Globus pallidus (tissue), 1 donor: Measurements from ENCODE around the gene ARL8A.
"Not testable (repeated sequence)": the region's sequence is repeated elsewhere in the genome, so short reads cannot be mapped to it uniquely, and the experiment has no call there.

Experiments
- DNase-seq: peaks from one replicate; pipeline ENCODE4 v3.0.0-alpha.2; 2015; ENCODE audit warnings: low spot score

Gene ARL8A

GRCh38 chr1:202113690-202114300 is 30.7 kb downstream of the ARL8A start:
- DNase-seq, result no peak

GRCh38 chr1:202112859-202113689 is 31.5 kb downstream of the ARL8A start:
- DNase-seq, result no peak

- DNase-seq, result not testable (repeated sequence)
Observed at GRCh38 chr1:202111589-202111988, 32.9 kb downstream of the ARL8A start.

GRCh38 chr1:202110977-202111376 is 33.6 kb downstream of the ARL8A start:
- DNase-seq, result no peak

GRCh38 chr1:202107801-202108731 is 36.5 kb downstream of the ARL8A start:
- no peak for DNase-seq

GRCh38 chr1:202107321-202107761 is 37.2 kb downstream of the ARL8A start:
- DNase-seq, result no peak

- DNase-seq, result no peak
Observed at GRCh38 chr1:202106340-202107254, 37.9 kb downstream of the ARL8A start.

GRCh38 chr1:202105571-202106339 is 38.8 kb downstream of the ARL8A start:
- no peak for DNase-seq

- no peak for DNase-seq
Observed at GRCh38 chr1:202104073-202104472, 40.5 kb downstream of the ARL8A start.

GRCh38 chr1:202101184-202101583 is 43.4 kb downstream of the ARL8A start:
- peak; percentile 31 for DNase-seq

GRCh38 chr1:202093858-202094257 is 50.7 kb downstream of the ARL8A start:
- no peak for DNase-seq

- DNase-seq, result no peak
Observed at GRCh38 chr1:202090994-202091393, 53.5 kb downstream of the ARL8A start.

GRCh38 chr1:202088206-202088605 is 56.3 kb downstream of the ARL8A start:
- peak; percentile 54 for DNase-seq

- peak; percentile 30 for DNase-seq
Observed at GRCh38 chr1:202086579-202087350, 57.8 kb downstream of the ARL8A start.

- peak; percentile 93 for DNase-seq
Observed at GRCh38 chr1:202085682-202086373, 58.7 kb downstream of the ARL8A start.

- peak; percentile 98 for DNase-seq
Observed at GRCh38 chr1:202084791-202085681, 59.5 kb downstream of the ARL8A start.
